Kidney epithelial cell (primary cell): Measurements from ENCODE around the gene MORN5. TPM values are rescaled to one million over a fixed set of nuclear protein-coding genes. Genes with fewer than 3 reads are reported as not detected.

Experiments used
- DNase-seq: peaks from one replicate; pipeline ENCODE4 v3.0.0-alpha.2; 2010; ENCODE audit warnings: low read depth
- H3K27me3 ChIP-seq: 2 replicates; pipeline ENCODE4 v1.6.0; 2011; ENCODE audit warnings: low read length; ENCODE audit not compliant: control insufficient read depth, insufficient read depth
- H3K36me3 ChIP-seq: 2 replicates; pipeline ENCODE4 v1.5.1; 2011; ENCODE audit warnings: low read length; ENCODE audit not compliant: control insufficient read depth, insufficient read depth
- H3K4me3 ChIP-seq: 2 replicates; pipeline ENCODE4 v1.5.1; 2011; ENCODE audit warnings: low read depth, mild to moderate bottlenecking, control low read depth, low read length
- total RNA-seq: library from RNA; depleted of rRNA; stranded (reverse); fragments of >200 nt; gene quantifications from 2 replicates; pipeline ENCODE4 v1.2.3, GENCODE V29; 2015
- TF ChIP-seq, protein P1 (sequence below): IDR thresholded peaks from 2 replicates; pipeline ENCODE4 v1.5.1; 2011; ENCODE audit warnings: mild to moderate bottlenecking, moderate library complexity, low read length, control low read depth, inconsistent platforms; ENCODE audit not compliant: insufficient read depth, poor library complexity, severe bottlenecking

Gene MORN5
- total RNA-seq, 1 donor from 2014 or later = not detected

DNA sequence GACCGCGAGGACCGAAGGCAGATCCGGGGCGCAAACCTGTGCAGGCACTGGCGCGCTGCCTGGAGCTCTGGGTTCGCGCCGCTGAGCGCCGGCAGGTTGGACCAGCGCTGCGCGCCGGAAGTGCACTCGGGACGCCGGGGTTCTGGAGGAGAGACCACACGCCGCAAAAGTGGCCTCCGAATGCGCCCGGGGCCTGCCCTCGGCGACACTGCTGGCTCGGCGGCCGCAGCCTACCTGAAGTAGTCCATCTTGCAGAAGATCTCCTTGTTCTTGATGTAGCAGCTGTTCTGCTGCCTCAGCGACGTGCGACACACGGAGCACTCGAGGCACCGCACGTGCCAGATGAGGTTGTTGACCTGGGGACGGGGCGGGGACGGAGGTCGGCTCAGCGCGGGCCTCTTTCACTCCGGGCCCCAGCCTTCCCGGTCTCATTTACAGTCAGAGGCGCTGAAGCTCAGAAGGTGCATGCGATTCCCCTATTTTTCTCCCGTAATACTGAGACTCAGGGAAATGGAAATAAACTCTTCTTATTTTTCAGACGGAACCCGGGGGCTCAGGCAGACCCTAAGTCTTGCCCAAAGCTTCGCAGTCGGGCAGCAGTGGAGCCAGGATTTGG lies 66.5 kb downstream of the MORN5 start:
- peaks cover 94% of the 10 kb centered on the region for H3K27me3 ChIP-seq
- no peak for DNase-seq
- no peak overlapping the region for H3K4me3 ChIP-seq
- TF ChIP-seq, protein P1, sequence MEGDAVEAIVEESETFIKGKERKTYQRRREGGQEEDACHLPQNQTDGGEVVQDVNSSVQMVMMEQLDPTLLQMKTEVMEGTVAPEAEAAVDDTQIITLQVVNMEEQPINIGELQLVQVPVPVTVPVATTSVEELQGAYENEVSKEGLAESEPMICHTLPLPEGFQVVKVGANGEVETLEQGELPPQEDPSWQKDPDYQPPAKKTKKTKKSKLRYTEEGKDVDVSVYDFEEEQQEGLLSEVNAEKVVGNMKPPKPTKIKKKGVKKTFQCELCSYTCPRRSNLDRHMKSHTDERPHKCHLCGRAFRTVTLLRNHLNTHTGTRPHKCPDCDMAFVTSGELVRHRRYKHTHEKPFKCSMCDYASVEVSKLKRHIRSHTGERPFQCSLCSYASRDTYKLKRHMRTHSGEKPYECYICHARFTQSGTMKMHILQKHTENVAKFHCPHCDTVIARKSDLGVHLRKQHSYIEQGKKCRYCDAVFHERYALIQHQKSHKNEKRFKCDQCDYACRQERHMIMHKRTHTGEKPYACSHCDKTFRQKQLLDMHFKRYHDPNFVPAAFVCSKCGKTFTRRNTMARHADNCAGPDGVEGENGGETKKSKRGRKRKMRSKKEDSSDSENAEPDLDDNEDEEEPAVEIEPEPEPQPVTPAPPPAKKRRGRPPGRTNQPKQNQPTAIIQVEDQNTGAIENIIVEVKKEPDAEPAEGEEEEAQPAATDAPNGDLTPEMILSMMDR = no peak
- H3K36me3 ChIP-seq = peaks cover 1% of the 10 kb centered on the region

- DNase-seq = no peak
- Histone ChIP-seq H3K4me3 (no peak overlapping the region), H3K27me3 (peaks cover 92% of the 10 kb centered on the region), H3K36me3 (peaks cover 1% of the 10 kb centered on the region)
- TF ChIP-seq, protein P1 = peak; percentile 2
Measured at GRCh38 chr9:122226758-122227574, 67.3 kb downstream of the MORN5 start.

- DNase-seq = no peak
- Histone ChIP-seq H3K27me3 (peaks cover 88% of the 10 kb centered on the region), H3K4me3 (no peak overlapping the region), H3K36me3 (peaks cover 1% of the 10 kb centered on the region)
- TF ChIP-seq, protein P1 = no peak
Measured at GRCh38 chr9:122227575-122227900, 67.8 kb downstream of the MORN5 start.

GRCh38 chr9:122228191-122228567 lies 68.5 kb downstream of the MORN5 start:
- TF ChIP-seq, protein P1 = no peak
- H3K27me3 ChIP-seq = peaks cover 87% of the 10 kb centered on the region
- H3K36me3 ChIP-seq = peaks cover 1% of the 10 kb centered on the region
- DNase-seq = no peak
- no peak overlapping the region for H3K4me3 ChIP-seq

- Histone ChIP-seq H3K27me3 (peaks cover 83% of the 10 kb centered on the region), H3K36me3 (peaks cover 1% of the 10 kb centered on the region), H3K4me3 (no peak within 1 kb of the TSS)
- no peak for DNase-seq
- TF ChIP-seq, protein P1 = no peak
Measured at GRCh38 chr9:122228568-122229484, 69.1 kb downstream of the MORN5 start, which contains the start of gene LHX6. LHX6 (minus strand) TSS chr9:122228957; CDS start chr9:122228740, 217 bp downstream.
